ENCODE data around the gene ZBED1.
"Not testable (repeated sequence)": the region's sequence is repeated elsewhere in the genome, so short reads cannot be mapped to it uniquely, and the experiment has no call there.

Gene ZBED1

GRCh38 chrX:2492531-2493218, 8.1 kb downstream of the ZBED1 start:
- DNase-seq = no peak

GRCh38 chrX:2490634-2491033, 10.1 kb downstream of the ZBED1 start:
- DNase-seq = no peak

GRCh38 chrX:2489446-2490445, 11.0 kb downstream of the ZBED1 start:
- no peak for DNase-seq

- no peak for DNase-seq
Observed at GRCh38 chrX:2488621-2489285, 12.0 kb downstream of the ZBED1 start.

GRCh38 chrX:2487366-2487765, 13.4 kb downstream of the ZBED1 start:
- no peak for DNase-seq

- DNase-seq = no peak
Observed at GRCh38 chrX:2486476-2487133, 14.2 kb downstream of the ZBED1 start.

- DNase-seq = no peak
Observed at GRCh38 chrX:2485789-2486345, 14.9 kb downstream of the ZBED1 start.

- no peak for DNase-seq
Observed at GRCh38 chrX:2484721-2485648, 15.8 kb downstream of the ZBED1 start.

- no peak for DNase-seq
Observed at GRCh38 chrX:2484256-2484655, 16.5 kb downstream of the ZBED1 start.

- DNase-seq = no peak
Observed at GRCh38 chrX:2483398-2484060, 17.2 kb downstream of the ZBED1 start.

- not testable (repeated sequence) for DNase-seq
Observed at GRCh38 chrX:2481597-2481996, 19.2 kb downstream of the ZBED1 start.

GRCh38 chrX:2479982-2480381, 20.8 kb downstream of the ZBED1 start:
- DNase-seq = not testable (repeated sequence)

GRCh38 chrX:2479420-2479780, 21.4 kb downstream of the ZBED1 start:
- DNase-seq = no peak

GRCh38 chrX:2478546-2479419, 22.0 kb downstream of the ZBED1 start:
- no peak for DNase-seq

GRCh38 chrX:2477313-2477712, 23.5 kb downstream of the ZBED1 start:
- not testable (repeated sequence) for DNase-seq

GRCh38 chrX:2474963-2475726, 25.6 kb downstream of the ZBED1 start:
- DNase-seq = no peak

- DNase-seq = no peak
Observed at GRCh38 chrX:2474280-2474962, 26.4 kb downstream of the ZBED1 start.

- not testable (repeated sequence) for DNase-seq
Observed at GRCh38 chrX:2473064-2473463, 27.7 kb downstream of the ZBED1 start.

Data from SHP77 (cell line).